Activated CD4-positive, alpha-beta T cell treated with anti-CD3 and anti-CD28 coated beads for 1 hour (primary cell): ENCODE data around the gene PRLH.
A peak's percentile ranks its signal among the peaks of the same experiment; 100 is the strongest.

Experiments used
- DNase-seq: peaks from one replicate; pipeline ENCODE4 v3.0.0-alpha.2; 2020

Gene PRLH

DNA sequence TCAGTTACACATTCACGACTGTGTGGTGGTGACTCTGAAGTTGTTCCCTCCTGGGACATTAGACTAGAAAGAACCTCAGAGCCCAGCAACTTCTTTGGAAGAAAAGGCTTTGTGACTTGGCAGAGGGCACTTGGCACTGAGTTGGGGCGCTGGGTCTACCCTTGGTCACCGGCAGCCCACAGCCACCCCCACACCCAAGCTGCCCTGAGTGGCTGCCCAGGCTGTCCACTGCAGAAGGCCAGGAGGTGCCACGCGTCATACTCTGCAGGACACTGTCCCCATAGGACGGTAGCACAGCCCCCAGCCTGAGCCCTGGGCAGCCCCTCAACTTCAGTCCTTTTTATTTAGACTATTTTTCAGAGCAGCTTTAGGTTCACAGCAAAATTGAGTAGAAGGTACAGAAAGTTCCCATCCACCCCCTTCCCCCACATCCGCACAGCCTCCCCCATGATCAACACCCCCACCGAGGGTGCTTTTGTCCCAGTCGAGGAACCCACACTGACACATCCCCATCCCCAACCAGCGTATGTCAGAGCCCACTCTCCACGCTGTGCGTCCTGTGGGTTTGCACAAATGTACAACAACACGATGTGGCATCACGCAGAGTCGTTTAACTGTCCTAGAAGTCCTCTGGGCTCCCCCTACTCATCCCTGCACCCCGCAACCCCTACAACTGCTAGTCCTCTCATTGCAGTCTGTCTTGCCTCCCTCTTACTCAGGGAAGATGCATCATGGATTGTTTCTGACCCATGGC is 1.1 kb downstream of the PRLH start:
- DNase-seq = no peak

DNA sequence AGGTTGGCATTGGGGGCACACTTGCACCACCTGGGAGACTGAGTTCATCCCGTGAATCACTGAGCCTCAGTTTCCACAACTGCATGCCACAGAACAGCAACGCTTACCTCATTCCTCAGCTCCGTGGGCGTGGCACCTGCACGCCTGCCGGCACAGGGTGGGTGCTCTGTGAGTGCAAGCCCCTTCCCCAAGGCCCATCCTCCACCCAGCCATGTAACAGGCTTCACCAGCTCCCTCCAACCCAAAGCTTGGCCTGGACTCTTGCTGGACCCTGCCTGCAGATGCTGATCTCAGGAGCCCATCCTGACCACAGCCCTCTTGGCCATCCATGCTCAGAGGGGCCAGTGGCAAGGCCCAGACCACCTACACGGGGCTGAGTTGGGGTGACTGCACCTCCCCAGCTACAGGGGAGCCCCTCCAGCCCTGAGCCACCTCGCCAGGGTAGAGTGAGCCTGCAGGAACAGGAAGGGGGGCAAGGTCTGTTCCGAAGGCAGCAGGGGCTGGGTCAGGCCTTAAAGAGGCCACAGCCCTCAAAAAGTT is 1.8 kb downstream of the PRLH start:
- DNase-seq = no peak

DNA sequence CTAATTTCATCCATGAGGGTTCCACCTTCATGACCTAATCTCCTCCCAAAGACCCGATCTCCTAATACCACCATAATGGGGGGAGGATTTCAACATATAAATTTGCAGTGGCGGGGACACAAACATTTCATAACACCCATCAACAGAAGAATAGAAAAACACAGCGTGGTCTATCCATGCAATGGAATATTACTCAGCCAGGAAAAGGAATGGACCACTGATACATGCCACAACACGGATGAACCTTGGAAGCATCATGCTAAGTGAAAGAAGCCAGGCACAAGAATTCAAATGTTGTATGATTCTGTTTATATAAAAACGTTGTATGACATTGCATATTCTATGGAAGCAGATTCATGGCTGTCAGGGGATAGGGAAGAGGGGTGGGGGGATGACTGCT is 2.7 kb downstream of the PRLH start:
- no peak for DNase-seq

DNA sequence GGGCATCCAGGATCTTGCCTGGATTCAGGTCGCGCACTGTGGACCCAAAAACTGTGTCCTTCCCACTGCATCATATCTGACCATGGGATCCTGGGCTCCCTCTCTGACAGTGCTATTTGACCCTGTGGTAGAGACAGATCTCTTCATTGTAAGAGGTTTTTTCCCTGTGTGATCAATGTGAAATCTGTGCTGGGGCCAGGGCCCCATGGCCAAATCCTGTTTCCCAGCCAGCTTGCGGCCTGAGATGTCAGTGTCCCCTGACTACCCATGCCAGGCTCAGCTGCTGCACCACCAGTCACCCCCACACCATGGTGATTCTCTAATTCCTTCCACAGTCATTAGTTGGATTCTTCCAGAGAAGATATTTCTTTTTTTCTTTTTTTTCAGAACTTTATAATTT is 3.5 kb downstream of the PRLH start:
- no peak for DNase-seq

DNA sequence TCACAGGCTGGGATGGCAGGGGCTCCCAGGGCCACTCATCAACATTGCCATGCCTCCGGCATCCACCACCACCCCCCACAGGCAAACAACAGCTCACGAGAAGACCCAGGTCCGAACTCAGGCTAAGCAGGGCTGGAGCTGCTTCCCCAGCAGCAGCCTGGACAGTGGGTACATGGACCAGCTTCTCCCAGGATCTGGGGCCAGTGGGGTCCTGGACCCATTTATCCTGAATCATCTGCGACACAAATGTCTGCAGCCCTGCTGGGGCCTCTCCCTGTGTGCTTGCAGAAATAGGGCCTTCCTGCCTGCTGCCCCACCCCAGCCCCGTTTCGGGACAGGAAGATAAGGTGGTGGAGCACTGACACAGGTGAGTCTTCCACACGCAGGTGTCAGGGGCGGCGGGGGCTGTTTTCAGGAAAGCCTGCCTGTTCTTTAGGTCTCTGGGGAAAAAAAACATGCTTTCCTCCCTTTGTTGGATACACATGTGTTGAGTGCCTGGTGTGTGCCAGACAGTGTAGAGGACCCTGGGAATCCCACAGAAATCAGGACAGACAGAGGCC is 4.5 kb downstream of the PRLH start:
- DNase-seq = no peak

DNA sequence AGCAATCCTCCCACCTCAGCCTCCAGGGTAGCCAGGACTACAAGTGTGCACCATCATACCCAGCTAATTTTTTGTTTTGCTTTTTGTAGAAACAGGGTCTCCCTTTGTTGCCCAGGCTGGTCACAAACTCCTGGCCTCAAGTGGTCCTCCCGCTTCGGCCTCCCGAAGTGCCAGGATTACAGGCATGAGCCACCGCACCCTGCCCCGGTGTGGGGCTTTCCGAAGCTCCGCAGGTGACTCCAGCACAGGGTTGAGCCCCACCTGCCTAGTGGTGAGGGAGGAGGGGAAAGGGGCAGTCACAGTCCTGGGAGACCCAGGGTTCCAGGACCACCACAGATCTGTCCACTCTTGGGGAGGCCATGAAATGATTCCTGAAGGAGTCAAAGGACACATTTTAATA is 5.2 kb downstream of the PRLH start:
- no peak for DNase-seq

DNA sequence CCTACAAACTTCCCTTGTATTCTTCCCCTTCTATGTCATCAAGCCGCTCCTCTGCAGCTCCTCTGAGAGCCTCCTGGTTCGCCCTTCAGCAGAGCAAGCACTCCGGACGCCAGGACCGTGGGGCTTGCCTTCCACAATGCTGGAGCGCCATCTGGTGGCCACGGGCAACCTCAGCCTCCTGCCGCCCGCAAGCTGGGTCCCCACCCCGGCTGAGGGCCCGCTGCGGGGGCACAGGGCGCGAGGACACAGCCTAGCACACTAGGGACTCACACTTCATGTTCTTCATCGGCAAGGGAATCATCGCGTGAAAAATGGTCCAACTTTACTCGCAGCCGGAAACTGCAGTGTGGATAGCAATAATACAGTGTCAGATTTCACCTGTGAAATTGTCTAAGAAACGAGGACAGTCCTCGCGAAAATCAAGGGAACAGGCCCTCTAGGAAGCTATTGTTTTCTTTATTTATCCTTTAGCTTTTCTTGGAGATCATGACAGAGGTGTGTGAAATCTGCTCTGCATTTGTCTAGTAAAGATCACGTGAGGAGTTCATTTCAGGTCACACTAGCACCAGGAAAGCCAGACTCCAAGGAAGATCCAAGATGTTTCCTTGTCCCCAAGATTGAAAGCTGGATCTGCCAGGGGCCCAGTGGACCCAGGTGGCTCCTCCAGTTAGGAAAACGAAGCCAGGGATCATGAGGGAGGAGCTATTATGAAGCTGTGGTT is 5.8 kb downstream of the PRLH start:
- peak; percentile 81 for DNase-seq

DNA sequence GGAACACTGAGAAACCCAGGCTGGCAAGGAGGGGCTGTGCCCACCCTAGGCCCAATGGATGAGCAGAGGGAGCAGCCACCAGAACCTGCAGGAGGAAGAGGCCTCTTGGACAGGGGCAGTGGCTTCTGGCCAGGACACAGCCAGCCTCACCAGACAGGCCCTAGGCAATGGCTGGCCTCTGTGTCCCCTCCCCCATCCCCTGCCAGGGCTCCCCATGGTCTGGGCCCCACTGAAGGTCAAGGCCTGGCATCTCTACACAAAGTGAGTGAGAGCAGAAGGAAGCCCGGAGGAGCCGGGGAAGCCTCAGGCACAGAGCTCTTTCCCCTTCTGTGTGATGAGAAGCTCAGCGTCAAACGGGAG is 6.3 kb downstream of the PRLH start:
- DNase-seq = no peak

DNA sequence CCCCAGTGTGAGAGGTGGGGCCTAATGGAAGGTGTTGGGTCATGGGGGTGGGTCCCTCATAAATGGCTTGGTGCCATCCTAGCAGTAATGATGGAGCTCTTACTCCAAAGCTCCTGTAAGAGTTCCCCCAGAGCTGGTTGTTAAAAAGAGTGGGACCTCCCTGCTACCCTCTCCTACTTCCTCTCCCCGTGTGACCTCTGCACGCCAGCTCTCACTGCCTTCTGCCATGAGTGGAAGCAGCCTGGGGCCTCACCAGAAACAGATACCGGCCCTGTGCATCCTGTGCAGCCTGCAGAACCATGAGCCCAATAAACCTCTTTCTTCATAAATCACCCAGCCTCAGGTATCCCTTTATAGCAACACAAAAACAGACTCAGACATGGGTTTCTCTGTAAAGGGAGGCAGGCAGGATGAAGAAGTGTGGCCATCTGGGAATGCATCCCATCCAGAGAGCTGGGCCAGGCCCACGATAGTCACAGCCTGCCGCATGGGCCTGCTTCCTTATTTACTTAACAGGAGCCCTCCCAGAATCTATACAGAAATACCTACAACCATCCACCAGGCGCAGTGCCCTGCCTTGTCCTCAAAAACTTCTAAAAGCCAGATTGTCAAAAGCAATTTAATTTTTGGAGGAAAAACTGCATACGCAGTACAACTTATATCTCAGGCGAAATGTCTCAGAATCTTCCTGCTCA is 7.5 kb downstream of the PRLH start:
- no peak for DNase-seq

DNA sequence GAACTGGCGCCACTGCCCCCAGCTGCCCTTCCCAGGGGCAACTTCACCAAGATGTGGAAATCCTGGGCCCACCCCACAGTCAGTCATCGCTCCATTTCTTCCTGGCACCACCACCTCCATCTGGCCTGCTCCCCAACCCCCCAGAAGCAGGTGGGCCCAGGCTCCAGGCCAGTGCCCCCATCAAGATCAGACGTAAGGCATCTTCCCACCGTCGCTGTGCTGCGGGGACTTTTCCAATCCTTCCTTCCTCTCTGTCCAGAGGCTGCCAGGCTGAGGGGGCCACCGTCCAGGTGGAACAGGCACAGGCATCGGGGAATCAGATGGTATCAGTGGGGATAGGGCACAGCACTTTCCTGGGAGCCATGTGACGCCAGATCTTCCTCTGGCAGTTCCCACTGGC is 8.1 kb downstream of the PRLH start:
- no peak for DNase-seq

DNA sequence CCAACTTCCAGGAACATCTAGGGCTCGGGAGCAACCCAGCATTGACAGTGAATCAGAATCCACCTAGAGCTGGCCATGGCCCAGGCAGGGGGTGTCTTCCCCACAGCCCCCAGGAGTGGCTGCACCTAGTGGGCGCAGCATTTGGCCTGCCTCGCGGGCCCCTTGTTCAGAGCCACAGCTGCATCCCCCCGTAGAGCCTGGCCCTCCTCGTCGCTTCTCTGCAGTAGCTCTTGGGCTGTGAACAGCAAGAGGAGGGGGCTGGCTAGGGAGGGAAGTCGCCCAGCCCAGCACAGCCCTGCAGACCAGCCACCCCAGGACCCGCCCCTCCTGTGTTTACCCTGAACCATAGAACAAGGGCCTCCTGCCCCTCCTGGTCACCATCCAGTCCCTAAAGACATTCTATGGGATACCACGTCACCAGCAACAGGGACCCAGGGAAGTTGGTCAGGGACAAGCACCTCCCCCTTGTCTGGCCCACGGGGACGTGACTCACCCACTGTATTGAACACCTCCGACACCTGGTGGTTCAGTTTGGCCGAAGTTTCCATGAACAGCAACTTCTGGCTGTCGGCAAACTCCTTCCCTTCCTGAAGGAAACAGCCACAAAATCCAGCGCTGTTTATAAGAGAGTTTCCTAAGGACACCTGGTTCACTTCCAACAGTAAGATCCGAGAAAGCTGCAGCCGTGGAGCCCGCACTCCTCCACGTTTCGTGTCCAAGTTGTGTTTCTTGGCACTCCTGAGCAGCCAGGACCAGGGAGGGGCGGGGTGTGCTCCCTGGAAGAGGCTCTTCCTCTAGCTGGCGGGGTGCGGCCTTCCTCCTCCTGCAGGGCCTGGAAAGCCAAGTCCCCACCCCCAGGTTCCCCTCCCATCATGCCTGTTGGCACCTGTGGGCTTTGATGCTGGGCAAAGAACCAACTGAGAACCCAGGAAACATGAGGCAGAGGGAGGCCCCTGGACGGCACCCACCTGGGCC is 8.8 kb downstream of the PRLH start:
- no peak for DNase-seq

DNA sequence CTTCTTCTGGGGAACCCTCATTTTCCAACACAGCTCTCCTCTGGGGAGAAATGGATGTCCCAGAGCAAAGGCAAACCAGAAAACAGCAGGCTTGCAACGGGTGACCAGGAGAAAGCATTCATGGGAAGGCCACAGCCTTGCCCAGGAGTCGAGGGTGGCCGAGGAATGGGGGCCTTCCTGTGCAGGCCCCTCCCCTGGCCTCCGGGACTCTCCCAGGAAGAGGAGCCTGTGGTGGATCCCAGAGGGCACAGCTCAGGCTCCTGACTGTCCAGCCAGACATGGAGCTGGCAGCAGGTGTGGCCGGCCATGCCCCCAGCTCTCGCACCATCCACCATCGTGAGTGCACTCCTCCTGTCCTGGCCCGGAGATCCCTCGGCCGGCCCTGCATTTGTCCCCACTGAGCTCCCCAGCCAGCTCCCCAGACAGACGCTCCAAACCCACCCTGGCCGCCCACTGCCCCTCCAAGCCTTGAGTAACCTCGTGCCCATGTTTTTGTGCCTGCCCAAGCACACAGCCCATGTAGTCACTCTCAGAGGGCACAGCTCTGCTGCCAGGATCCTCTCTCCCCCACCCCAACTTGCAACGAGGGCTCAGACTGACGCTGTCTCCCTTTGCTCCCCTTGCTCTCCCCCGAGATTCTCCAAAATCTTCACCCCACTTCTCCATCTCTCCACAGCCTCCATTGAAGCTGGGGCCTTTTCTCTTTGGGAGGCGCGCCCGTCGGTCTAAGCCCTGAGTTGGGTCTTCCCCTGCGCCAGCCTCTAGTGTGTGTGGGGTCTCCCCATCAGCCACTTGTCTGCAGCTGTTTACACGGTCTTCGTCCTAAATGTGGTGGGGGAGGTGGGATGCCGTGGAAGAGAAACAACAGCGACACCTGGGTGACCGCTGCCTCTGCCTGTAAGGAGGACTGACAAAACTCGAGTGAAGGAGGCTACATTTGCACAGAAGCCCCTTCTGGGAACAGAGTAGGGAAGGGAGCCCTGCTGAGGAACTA is 9.8 kb downstream of the PRLH start:
- DNase-seq = no peak

DNA sequence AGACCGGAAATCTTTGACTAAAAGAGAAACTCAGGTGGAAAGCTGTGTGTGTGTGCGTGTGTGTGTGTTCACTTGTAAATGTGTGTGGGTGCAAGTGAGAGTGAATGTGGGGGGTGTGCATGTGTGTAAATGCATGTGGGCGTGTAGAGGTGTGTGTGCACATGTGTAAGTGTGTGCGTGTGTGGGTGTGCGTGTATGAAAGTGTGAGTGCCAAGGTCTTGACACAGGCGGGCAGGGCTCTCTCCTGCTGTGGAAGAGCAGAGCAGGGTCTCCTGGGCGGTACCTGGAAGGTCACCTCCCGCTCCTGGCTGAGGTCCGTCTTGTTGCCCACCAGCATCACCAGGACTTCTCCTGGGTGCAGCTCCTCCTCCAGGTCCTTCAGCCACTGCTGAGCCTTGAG is 10.6 kb downstream of the PRLH start:
- no peak for DNase-seq

DNA sequence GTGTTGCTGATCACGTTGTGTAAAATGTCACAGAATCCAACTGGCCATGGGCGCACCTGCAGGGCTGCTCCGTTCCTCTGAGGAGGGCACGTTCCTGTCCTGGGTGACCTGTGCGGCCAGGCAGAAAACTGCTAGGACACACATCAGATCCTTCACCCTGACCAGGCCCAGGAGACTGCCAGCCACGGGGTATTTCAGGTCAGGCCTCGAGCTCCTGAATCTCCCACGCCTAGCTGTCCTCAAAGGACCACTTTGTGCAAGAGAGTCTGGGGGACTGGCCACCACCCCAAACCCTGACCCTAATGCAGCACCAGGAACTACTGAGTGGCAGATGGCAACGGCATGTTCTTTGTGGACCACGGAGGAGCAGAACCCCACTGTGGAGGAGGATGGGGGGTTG is 11.1 kb downstream of the PRLH start:
- DNase-seq = no peak

DNA sequence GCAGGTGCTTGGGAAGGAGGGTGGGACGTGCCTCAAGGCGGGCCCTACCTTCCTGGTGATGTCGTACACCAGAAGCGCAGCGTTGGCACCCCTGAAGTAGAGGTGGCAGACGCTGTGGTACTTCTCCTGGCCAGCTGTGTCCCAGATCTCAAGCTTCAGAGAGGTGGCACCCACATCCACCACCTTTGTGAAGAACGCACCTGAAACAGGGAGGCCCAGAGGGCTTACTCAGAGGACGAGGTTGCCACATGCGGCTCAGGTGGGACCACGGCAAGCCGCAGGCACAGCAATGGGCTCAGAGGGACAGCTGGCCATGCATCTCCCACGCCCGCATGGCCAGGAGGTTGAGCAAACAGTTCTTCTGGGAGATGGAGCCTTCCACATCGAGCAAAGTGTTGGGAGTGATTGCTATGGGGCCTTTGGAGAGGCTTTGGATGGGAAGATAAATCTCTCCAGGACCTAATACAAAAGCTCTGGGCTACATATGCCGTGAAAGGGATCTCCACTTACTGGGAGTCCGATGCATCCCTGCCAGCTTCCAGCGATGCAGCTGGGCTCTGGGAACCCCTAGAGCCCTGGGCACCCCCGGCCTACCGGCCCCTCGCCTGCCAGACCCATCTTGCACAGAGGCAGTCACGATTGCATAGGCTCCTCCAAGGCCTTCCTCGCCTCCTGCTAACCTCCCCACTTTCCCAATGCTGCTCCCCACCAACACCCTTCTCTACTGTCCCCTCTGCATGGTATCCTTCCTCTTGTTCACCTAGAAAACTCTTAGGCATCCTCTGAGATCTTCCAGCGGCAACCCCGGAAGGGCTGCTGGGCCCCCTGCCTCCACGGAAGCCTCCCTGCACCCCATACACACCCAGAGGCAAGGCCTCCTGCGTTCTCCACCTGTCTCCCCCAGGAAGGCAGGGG is 11.8 kb downstream of the PRLH start:
- no peak for DNase-seq

DNA sequence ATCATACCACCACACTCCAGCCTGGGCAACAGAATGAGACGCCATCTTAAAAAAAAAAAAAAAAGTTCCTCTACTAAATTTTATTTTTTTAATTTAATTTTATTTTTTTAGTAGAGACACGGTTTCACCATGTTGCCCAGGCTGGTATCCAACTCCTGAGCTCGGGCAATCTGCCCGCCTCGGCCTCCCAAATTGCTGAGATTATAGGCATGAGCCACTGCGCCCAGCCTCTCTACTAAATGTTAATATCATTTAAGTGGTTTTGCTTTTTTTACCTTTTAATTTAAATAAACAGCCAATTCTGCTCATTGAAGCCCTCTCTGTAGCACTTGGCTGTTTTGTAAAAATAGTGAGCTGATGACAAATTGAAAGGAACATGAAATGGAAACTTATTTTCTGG is 15.0 kb downstream of the PRLH start:
- DNase-seq = no peak

DNA sequence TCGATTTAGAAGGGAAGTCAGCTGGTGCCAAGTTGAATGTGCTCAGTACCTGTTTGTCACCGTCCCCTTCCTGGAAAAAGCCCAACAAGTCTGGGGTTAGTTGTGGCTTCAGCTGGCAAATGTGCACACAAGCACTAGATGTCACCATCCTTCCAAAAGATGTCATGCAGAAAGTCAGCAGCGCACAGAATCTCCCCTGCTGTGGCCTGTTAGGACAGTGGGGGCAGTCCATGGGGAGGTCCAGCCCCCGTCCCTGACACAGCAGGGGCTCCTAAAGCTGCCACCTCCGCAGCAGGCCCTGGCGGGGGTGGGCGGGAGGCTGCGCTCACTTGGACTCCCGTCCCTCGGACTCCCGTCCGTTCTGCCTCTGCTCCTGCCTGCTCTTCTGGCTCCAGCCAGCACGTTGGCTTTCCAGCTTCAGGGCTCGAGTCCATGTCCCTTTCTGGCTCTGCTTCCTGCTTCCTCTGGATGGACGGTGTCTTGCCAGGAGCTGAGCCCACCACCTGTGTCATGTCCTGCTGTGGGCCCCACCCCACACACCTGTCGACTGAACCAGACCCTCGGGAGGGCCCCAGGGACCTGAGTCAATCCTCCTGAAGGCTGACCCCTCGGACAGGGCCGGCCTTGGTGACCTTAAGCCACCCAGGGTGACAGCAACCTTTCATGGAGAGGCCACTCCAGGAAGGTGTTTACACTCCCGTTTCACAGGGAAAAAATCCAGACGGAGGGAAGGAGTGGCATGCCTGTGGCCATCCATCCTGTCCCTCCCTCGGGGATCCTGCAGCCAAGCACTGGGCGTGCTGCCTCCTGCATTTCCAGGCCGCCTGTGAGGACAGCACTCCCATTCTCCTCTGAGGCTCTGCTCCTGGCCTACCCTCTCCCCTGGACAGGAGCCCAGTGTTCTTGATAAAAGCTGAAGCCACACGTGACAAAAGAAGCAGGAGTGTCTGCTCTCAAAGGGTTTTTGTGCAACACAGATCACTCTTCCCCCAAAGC is 15.7 kb downstream of the PRLH start:
- peak; percentile 30 for DNase-seq
